ENCODE data around the gene RALA.
A peak's percentile ranks its signal among the peaks of the same experiment; 100 is the strongest.

Gene RALA

DNA sequence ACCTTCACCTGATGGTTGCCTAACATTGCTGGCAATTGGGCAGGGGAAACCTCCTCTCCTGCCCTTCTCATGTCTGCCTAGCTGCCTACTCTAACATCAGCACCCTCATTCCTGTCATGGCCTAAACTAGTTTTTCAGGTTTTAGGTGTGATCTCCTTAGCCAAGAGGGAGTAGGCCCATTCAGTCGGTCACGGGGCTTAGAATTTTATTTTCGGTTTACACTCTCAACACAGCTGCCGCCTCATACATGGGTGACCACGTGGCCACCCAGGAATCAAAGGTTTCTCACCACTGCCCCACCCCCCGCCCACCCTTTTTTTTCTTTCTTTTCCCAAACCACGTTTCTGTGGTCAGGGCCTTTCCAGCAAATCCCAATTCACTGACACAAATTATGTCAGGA, 97.2 kb downstream of the RALA start:
- H3K27ac ChIP-seq = no peak overlapping the region
- TF ChIP-seq ZFX (IDR thresholded peaks at IDR 0.05; ENCODE audit: borderline replicate concordance) = no peak
- TF ChIP-seq, protein P1, sequence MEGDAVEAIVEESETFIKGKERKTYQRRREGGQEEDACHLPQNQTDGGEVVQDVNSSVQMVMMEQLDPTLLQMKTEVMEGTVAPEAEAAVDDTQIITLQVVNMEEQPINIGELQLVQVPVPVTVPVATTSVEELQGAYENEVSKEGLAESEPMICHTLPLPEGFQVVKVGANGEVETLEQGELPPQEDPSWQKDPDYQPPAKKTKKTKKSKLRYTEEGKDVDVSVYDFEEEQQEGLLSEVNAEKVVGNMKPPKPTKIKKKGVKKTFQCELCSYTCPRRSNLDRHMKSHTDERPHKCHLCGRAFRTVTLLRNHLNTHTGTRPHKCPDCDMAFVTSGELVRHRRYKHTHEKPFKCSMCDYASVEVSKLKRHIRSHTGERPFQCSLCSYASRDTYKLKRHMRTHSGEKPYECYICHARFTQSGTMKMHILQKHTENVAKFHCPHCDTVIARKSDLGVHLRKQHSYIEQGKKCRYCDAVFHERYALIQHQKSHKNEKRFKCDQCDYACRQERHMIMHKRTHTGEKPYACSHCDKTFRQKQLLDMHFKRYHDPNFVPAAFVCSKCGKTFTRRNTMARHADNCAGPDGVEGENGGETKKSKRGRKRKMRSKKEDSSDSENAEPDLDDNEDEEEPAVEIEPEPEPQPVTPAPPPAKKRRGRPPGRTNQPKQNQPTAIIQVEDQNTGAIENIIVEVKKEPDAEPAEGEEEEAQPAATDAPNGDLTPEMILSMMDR (IDR thresholded peaks at IDR 0.05) = no peak

DNA sequence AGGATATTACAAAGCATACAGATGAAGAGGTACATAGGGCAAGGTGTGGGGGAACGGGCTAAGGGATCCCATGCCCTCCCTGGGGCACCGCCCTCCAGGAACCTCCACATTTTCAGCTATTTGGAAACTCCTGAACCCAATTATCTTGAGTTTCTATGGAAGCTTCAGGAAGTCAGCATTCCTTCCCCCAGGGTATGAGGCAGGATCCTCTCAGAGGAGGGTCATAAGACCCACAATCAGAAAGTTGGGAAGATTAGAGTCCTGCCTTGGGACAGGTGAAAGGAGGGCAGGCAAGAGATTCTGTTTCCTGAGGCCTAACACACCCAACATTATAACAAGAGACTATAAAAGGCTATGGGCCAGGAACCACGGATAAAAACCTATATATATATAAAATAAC, 98.0 kb downstream of the RALA start:
- TF ChIP-seq, protein P1 (IDR thresholded peaks at IDR 0.05) = no peak
- TF ChIP-seq ZFX (IDR thresholded peaks at IDR 0.05; ENCODE audit: borderline replicate concordance) = no peak

DNA sequence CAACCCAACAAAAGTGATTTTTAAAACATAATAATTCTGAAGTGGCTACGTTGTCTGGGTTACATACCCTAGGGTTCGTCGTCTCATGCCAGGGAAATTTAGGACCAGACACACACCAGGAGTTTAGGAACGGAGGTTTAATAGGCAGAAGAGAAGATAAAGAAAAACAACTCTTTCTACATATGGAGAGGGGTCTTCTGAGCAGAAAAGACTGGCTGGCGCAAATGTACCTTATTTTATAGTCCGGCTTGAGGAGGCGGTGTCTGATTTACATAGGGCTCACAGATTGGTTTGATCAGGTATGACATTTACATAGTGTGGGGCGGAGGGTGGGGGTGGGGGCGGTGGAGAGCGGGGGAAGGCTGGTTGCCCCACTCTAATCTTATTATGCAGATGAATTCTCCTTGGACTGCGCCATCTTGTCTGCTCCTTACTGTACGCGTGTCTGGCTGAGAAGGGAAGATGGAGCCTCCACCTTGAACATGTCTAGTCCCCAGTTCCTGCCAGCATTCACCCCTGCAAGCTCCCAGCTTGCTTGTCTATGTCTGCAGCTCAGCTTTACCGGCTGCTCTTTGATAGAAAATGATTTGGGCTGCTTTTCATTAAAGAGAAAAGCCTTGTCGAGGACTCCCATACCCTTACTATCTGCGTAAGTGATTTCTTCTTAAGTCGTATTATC, 98.7 kb downstream of the RALA start:
- TF ChIP-seq, protein P1 (IDR thresholded peaks at IDR 0.05) = no peak
- peak overlapping the region; percentile 32; the same call in 1 of the 2 replicates for H3K27ac ChIP-seq

More for the DNA sequence above, 98.0 kb downstream of the RALA start:
- H3K27ac ChIP-seq = peak overlapping the region; percentile 32; the same call in 1 of the 2 replicates

DNA sequence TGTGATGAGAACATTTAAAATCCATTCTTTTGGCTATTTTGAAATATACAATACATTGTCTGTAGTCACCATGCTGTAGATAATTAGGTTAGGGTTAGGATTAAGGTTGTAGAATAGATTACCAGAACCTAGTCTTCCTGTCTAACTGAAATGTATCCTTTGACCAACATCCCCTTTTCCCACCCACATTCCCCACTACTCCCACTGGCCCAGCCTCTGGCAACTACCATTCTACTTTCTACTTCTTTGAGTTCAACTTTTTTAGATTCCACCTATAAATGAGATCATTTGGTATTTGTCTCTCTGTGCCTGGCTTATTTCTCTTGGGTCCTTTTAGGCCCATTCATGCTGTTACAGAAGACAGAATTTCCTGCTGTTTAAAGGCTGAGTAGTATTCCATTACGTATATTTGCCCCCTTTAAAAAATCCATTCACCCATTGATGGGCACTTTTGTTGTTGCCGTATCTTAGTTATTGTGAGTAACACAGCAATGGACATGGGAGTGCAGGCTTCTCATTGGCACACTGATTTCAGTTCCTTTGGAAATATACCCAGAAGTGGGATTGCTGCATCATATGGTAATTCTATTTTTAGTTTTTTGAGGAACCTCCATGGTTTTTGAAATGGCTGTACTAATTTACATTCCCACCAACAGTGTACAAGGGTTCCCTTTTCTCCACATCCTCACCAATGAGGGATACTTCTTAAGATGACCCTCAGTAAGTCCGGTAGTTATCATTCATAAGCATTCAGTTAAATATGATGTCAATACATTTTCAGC, 104.0 kb downstream of the RALA start:
- no peak overlapping the region for H3K27ac ChIP-seq
- TF ChIP-seq ZFX (IDR thresholded peaks at IDR 0.05; ENCODE audit: borderline replicate concordance) = no peak
- TF ChIP-seq, protein P1 (IDR thresholded peaks at IDR 0.05) = no peak

DNA sequence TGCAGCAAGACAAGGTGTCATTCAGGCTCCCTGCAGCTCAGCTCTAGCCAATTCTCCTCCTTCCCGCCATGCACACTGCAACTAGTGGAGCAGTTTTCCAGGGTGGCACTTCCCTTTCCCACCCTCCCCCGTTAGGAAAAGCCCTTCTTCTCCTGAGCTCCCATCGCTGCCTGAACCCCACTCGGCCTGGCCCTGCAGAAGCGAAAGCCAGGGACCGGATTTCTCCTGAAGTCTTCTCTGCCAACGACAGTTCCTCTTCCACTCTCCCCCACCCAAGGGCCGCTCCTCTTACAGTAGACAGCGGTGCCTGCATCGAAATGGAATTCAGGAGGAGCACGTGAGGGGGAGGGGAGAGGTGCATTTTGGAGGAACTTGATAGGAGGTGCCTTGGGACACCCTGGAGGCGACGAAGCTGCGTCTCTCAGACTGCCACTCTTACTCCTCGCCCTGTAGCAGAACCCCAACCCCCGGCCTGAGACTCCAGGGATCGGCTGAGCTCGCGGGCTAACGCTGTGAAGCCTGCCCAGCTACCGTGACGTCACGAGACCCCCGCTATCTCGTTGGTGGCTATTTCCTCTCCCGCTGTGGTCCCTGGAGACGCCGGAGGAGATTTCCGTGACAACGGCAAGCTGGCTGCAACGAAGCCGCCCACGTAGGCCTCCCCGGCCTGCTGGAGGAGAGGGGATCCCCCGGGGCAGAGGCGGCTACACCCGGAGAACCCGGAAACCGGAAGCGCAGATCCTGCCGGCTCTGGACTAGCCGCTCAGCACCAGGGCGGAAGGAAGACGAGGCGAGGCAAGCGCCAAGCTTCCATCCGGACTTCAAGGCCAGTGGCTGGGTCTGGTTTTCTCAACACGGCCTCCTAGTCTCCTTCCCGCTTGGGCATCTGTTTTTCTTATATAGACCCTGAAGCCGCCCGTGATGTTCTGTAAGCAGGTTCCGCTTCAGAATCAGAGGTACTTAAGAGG, 109.7 kb downstream of the RALA start:
- H3K27ac ChIP-seq = peak overlapping the region; percentile 69
- TF ChIP-seq, protein P1 (IDR thresholded peaks at IDR 0.05) = no peak
- TF ChIP-seq ZFX (IDR thresholded peaks at IDR 0.05; ENCODE audit: borderline replicate concordance) = no peak

DNA sequence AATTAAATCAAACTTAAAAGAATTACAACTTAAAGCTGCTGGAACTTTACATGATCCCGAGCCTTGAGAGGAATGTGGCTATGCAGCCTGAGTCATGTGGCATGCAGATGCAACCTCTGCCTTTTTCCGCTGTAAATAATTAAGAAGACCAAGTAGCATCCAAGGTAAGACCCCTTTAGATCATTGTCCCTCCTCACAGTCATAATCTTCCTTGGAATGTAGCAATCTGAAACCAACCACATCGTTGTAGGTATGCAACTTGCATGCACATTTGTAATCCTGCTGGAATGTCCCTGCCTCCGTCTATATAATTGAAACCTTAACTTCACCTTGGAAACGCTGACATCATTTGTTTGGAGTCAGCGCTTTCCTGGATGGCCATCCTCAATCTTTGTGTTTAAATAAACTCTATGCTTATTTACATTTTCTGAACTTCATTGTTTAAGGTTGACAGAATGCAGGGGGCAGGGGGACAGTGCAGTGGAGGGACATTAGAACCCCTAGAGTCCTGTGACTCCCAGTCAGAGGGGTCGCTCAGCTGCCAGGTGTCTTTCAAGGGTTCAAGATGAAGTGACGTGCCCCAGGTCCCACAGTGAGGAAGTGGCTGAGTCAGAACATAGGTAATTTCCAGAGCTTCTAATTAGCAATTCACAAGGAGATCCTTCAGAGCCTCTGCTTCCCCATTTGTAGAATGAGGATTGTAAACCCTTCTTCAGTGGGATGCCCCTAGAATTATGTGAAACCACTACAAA, 110.7 kb downstream of the RALA start:
- H3K27ac ChIP-seq = peak overlapping the region; percentile 69
- no peak for TF ChIP-seq ZFX (IDR thresholded peaks at IDR 0.05; ENCODE audit: borderline replicate concordance)
- TF ChIP-seq, protein P1 (IDR thresholded peaks at IDR 0.05) = no peak

Measured in 22Rv1 (cell line).